SHP77 (cell line): Measurements from ENCODE around the gene SLC30A1.
"Not testable (repeated sequence)": the region's sequence is repeated elsewhere in the genome, so short reads cannot be mapped to it uniquely, and the experiment has no call there.

ENCODE experiments used
- DNase-seq, 2 experiments: peaks; one replicate each; lab custom pipeline; 2025; lab: John Stamatoyannopoulos, UW

Gene SLC30A1

DNA sequence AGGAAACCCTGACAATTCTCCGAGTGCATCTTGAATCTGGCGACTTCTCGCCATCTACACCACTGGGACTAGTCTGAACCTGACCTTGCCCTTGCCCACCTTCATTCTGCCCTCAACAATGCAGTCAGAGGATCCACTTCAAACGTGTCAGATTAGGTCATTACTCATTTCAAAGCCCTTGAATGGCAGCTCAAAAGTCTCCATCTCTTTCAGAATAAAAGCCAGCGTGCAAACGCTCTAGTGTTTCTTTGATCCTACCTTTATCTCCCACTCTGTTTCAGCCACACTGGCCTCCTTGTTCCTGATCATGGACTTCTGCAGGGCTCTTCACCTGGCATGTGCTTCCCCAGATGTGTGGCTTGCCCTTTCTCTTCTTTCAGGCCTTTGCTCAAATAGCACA, 31.3 kb downstream of the SLC30A1 start:
- no peak for DNase-seq

DNA sequence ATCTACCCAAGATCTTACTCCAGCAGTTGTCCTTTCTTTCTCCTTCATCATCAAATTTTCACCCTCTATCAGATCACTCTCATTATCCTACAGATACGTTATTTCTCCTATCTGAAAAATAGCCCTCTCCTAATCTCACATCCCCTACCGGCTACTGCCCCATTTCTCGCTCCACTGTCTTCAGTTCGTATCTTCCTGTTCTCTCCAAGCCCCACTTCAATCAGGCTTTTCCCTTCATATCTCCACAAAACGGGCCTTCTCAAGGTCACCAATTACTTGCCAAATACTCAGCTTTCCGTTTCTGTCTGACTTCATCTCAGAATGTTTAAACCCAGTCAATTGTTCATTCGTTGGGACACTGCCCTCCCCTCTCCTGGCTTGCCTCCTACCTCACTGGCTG, 32.4 kb downstream of the SLC30A1 start:
- DNase-seq, result no peak

DNA sequence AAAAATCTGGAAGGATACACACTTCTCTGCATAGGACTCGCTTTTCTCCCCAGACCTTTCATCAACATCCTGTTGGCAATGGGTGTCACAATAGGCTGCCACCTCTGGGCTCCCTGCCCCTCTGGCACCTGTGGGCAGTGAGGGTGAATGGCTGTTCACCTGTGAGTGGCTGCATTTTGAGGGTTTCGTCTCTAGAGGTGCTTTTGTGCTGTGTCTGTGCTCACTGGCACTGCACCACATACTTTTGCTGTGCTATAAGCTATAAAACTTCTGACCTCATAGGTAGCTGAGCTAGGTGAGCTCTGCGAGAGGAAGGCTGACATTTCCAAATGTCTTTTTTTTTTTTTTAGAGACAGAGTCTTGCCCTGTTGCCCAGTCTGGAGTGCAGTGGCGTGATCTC, 35.9 kb downstream of the SLC30A1 start:
- DNase-seq, result no peak

DNA sequence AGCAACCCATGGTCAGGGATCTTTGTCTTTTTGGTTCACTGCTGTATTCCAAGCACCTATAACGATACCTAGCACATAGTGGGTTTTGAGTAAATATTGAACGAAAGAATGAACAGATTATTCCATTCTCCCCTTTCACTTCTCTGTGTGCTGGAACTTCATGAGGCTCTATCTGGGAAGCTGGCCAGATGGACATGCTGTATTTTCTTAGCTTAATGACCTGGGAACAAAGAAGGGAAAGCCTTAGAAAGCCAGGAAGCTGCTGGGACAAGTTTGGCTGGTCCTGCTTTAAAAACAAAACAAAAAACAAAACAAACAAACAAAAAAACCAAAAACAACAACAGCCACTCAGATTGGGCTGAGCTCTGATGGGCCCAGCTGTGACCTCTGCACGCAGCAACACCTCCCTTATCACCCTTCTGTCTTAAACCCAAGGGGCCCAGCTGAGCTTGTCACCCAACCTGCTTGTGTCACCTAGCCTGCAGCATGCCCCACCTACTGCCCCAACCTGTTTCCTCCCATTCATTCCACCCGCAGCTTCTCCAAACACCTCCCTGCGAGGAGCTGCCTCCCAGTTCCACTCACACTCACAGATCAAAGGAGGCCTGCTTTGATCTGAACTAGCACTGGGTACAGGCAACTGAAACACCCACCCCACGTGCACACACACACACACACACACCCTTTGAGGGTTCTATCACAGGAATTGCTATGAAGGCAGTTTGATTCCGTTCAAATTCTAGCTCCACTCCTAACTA, 37.1 kb downstream of the SLC30A1 start:
- DNase-seq, result no peak

DNA sequence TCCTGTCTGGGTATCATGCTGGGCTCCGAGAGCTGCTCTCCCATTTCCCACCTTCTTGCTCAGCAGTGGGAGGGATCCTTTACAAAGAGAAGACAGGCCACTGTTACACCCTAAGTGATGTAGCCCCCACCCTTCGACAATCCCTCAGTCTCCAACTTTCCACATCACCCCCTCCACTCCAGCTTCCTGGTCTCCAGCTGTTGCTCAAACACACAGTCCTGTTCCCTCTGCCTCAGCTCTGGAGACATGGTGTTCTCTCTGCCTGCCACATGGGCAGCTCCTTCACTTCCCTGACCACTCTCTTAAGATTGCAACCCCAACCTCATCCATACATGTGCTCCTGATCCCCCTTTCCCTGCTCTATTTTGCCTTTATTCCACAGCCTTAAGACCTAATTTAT, 37.7 kb downstream of the SLC30A1 start:
- DNase-seq, result no peak

DNA sequence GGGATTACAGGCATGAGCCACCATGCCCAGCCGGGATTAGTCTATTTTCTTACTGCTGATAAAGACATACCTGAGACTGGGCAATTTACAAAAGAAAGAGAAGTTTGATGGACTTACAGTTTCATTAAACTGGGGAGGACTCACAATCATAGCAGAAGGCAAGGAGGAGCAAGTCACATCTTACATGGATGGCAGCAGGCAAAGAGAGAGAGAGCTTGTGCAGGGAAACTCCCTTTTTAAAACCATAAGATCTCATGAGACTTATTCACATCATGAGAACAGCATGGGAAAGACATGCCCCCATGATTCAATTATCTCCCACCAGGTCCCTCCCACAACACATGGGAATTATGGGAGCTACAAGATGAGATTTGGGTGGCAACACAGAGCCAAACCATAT, 38.1 kb downstream of the SLC30A1 start:
- DNase-seq, result not testable (repeated sequence)

DNA sequence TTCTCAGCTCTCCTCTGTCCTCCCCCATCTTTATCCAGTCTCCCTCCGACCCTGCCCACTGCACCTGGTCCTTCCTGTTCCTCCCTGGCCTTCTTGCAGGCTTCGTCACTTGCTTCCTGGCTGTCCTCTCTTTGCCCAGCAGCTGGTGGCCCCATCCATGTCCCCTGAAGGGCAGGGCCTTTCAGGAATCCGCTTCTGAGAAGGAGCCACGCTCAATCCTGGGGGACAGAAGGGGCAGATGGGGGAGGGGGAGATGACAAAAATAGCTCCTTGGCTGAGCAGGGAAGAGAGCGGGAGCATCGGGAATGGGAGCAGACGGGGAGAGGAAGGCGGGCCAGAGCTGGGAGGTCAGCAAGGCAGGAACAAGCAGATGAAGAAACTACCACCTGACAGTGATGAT, 40.7 kb downstream of the SLC30A1 start:
- no peak for DNase-seq

DNA sequence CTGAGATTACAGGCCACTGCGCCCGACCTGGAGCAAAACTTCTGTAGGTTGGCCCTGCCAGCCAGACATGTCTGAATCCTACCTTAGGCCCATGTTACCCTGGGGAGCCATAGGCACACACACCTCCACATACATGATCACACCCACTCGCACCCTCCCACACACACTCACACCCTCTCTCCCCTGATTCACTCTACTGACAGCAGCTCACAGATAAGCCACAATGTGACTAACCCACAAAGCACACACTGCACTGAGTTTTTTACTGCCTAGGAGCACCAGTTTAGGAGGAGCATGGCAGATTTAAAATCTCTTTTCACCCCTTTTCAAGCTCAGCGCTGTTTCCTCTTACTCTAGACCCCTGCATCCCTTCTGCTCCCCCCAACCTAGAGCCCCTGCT, 41.7 kb downstream of the SLC30A1 start:
- DNase-seq, result no peak

DNA sequence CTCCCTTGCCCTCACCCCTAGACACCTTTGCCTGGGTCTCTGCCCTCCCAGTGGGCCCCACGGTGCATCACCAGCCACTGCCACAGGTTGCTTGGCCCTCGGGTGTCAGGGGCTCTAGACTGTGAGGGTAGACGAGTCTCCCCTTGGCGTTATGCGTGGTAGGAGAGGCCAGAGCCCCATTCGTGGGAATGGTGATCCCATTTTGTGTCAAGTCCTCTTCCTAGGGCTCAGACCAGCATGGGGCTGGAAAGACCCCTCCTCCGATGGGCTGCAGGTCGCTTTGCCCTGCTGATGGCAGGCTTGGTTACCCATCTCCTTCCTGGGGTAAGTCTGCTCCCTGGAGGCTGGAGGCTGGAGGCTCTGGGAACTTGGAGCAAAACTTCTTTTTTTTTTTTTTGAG, 42.4 kb downstream of the SLC30A1 start:
- DNase-seq, result no peak

DNA sequence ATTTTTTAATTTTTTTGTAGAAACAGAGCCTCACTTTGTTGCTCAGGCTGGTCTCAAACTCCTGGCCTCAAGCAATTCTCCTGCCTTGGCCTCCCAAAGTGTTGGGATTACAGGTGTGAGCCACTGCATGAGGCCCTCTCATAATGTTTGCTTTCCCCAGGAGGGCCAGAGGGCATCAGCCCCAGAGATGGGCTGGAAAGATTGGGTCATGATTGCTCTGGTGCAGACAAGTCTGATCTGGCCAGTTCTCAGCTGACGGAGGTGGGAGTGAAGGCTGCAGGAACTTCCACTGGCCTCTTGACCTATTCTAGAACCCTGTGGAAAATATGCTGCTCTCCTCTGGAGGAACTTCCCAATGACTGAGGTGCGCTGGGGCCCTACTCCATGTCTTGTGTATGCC, 43.6 kb downstream of the SLC30A1 start:
- DNase-seq, result no peak

DNA sequence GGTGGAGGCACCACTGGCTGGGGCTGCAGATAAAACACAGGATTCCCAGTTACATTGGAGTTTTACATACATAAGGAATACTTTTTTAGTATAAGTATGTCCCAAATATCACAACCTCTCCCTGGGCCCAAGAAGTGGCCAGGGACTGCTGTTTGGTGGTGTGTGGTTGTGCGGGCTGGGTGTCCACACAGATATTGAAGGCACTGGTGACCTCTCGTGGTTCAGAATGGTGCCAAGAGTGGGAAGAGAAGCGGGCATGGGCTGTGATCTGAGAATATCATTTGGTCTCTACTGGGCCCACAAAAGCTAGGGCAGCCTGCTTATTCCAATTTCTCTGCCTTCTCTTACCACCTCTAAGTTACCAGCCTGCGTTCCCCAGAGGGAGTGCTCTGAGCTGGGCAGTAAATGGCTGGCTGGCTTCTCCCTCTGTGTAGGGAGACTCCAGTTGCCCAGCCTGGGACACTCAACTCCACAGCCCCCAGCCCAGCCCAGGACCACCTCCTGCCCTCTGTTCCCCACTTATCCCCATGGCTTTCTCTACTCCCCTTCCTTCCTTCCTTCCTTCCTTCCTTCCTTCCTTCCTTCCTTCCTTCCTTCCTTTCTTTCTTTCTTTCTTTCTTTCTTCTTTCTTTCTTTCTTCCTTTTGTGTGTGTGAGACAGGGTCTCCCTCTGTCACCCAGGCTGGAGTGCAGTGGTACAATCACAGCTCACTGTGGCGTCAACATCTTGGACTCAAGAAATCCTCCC, 44.2 kb downstream of the SLC30A1 start:
- DNase-seq, result no peak

DNA sequence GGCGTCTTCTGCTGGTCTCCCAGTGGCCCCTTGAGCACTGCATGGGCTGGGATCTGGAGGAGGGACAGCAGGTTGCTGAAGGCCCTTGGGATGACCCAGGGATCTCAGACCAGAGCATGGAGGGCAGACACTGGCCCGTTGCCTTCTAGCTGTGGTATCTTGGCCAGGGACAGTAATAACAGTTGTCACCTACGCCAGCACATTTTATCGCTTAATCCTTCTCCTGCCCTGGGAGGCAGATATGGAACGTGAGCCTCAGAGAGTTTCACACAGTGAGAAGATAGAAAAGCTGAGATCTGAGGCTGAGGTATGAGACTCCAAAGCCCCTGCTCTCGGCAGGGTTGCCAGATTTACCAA, 46.9 kb downstream of the SLC30A1 start:
- DNase-seq, result no peak

DNA sequence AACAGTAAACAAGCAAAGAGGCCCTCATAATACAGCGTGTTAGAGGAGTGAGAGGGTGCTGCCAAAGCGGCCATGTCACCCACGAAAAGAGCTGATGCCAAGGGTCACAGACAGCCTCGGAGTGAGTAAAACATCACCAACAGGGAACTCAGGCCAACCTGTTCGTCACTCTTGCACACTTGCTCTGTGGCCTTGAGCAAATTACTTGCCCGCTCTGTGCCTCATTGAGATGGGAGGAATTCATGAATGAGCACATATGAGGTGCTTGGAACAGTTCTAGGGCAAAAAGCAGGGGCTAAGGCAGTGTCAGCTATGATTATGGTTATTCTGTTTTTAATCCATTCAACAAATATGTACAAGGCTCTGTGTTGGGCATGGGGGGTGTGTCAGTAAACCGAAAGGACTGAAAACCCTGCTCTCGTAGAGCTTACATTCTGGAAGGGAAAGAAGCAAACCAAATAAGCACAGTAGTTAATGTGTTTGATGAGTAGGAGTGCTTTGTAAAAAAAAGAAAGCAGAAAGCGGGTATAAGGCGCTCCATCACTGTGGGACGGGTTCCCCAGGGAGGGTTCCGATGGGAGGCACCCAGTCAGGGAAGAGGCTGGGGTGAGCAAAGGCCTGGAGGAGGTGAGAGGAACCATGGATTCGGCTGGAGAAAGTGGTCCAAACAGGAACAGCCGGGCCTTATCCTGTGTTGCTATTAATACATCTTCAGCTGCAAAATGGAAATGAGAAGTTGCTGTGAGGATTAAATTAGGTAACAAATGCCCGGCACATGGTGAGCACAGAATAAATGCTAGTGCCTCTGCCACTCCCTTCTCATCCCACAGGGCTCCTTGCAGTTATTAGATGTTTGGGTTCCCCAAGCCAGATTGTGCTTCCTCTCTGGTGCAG, 47.5 kb downstream of the SLC30A1 start:
- DNase-seq, result no peak

DNA sequence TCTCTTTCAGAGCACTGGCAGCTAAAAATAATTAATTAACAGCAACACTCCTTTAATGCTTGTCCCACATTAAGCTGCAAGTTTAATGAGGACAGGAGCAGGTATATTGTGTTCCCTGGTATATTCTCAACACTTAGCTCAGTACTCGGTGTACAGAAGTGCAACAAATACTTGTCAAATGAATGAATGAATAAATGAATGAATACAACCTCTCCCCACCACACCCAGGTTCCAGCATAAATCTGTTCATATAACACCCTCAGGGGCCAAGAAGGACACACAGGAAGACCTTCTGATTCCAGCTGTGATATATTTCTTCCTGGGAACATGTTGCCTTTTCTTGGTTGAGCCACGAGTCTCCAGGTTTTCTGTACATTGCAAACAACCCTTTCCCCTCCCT, 48.9 kb downstream of the SLC30A1 start:
- DNase-seq, result no peak

DNA sequence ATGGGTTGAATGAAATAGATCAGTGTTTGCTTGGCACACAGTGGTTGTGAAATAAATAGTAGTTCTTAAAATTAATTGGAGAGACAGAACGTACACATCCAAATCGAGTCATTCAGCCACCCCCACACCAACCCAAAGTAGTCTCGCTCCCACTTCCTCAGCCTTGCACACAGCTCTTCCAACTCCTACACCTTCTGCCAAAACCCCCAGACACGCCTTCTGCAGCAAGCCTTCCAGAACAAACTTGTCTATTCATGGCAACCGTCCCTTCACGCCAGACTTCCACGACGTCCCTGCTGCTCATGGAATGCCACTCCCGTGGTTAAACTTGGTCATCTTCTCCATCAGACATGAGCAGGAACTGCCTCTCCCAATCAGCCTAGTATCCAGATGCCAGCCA, 49.5 kb downstream of the SLC30A1 start:
- DNase-seq, result no peak

DNA sequence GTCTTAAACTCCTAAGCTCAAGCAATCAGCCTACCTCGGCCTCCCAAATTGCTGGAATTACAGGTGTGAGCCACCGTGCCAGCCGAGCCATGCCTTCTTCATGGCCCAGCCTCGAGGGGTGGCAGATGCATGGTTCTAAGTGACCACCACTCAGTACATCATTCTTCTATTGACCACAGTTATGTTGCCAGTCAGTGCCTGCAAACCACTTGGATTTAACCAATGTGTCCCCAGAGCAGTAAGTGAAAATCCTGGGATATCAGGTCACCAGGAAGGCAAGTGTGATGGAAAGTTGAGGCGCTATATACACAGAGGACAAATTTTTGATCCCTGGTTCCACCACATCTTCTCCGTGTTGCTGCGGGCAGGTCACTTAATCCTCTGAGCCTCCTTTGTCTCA, 50.0 kb downstream of the SLC30A1 start:
- no peak for DNase-seq

DNA sequence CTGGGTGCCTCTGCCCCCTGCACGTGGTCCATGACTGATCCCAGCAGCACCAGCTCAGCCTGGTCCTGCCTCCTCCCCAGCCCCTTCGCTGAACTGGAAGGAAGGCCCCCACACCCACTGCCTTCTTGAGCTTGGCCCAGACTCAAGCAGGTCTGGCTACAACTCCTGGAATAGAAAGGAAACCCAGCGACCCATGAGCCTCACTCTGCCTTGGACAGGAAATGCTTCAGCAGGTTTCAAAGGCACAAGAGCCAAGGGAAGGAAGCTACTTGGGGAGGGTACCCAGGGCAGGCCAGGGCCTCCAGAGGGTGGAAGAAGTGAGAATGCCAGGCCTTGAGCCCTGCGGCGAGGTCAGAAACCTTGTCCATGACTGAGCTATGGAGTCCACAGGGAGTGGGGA, 51.1 kb downstream of the SLC30A1 start:
- DNase-seq, result no peak

DNA sequence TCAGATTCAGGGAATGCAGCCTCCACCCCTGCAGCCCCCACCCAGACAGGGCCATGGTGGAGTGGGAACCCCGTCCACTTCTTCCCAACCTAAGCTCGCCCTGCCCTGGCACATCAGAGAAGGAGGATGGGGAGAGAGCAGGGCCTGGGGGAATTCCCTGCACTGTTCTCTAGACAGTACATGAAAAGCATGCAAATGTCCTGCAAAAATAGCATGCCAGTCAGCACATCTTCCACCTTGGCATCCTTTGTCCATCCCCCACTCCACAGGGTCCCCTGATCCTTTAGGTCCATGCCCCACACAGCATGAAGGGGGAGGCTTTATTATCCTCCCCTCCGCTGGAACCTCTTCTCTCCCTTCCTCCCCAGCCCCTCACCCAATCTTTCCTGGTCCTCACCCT, 52.0 kb downstream of the SLC30A1 start:
- DNase-seq, result no peak

DNA sequence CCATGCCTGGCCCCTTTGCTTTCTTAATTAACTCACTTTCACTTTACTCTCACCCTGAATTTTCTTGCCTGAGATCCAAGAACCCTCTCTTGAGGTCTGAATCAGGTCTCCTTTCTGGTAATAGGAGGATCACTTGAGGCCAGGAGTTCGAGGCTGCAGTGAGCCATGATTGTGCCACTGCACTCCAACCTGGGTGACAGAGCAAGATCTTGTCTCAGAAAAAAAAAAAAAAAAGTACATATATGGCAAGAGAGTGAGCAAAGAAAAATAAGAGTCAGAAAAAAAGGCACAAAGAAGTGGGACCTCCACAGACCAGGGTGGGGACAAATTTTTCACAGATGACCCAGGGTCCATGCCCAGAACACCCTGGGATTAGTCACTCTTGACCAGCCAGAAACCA, 52.9 kb downstream of the SLC30A1 start:
- DNase-seq, result no peak

DNA sequence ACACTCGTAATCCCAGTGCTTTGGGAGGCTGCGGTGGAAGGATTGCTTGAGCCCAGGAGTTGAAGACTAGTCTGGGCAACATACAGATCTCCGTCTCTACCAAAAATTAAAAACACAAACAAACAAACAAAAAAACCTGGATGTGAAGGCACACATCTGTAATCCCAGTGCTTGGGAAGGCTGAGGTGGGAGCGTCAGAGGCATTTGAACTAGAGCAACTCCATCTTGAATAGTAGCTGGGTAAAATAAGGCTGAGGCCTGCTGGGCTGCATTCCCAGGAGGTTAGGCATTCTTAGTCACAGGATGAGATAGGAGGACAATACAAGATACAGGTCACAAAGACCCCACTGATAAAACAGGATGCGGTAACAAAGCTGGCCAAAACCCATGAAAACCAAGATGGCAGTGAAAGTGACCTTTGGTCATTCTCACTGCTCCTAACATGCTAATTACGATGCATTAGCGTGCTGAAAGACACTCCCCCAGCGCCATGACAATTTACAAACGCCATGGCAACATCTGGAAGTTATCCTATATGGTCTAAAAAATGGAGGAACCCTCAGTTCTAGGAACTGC, 53.8 kb downstream of the SLC30A1 start:
- DNase-seq, result no peak

DNA sequence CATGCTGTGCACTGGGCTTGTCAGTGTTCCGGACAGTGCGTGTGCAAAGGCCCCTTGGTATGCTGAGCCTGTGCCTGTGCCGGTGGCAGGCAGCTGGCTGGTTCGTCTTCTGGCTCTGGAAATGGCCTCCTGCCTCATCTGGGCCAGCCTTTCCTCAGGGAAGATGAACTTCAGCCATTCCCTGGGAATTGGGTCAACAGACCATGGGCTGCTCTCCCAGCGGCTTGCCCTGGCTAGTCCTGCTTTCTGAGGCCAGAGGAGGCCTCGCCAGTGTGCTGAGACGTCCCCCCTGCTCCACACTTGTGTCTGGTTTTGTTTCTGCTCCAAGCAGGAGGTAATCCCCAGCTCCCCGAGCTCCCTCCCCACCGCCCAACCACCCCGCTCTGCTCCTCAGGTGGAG, 54.4 kb downstream of the SLC30A1 start:
- no peak for DNase-seq

DNA sequence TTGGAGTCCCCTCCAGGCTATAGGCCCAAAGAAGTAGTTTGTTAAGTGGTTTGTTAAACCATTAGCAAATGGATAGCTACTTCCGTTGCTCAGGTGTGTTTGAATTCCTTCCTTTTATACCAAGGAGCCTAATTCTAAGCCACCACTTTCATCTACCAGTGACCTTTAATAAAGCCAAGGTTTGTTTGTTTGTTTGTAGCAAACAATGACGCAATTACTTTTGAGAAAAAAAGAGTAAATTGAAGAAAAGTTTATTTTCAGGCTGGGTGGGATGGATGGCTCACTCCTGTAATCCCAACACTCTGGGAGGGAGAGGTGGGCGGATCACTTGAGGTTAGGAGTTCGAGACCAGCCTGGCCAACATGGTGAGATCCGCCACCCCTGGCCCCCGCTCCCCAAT, 56.2 kb downstream of the SLC30A1 start:
- no peak for DNase-seq
